ENCODE data around the gene FRA10AC1. TPM values are rescaled to one million over a fixed set of nuclear protein-coding genes. Genes with fewer than 3 reads are reported as not detected.

The FRA10AC1 gene
- total RNA-seq, 2 experiments from 2014 or later: 13.7 TPM

DNA sequence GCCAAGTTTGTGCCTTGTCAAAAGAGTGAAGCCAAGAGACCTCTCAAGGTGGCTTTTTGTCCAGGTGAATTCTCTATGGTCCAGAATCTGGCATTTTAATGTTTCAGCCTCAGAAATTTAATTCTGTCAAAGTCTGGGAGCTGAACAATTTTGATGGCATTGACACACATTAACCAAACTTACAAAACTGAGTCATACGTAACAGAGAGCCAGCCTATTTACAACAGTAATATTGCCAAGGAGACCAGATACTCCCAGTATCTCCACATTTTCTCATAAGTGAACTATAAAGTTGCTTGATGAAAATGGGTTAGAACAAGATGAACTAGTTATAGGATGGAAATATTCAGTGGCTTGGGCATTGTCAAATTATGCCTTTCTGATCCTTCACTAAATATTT is 46.2 kb downstream of the FRA10AC1 start:
- H3K4me3 Mint-ChIP-seq: no peak overlapping the region
- H3K27me3 Mint-ChIP-seq: peaks cover 3% of the 10 kb centered on the region
- no peak overlapping the region for H3K27ac Mint-ChIP-seq
- no peak for DNase-seq
- H3K4me1 Mint-ChIP-seq: no peaks in the 10 kb centered on the region
- ChIA-PET POLR2A (interaction anchor here (0.6 kb wide), 1 partner anchor 348 kb away, joined by 3 read pairs; no protein-coding TSS in a partner anchor), CTCF (no interaction called here)
- peaks cover 5% of the 10 kb centered on the region for H3K36me3 Mint-ChIP-seq (ENCODE audit: low read depth)
- H3K9me3 Mint-ChIP-seq: no peaks in the 10 kb centered on the region

DNA sequence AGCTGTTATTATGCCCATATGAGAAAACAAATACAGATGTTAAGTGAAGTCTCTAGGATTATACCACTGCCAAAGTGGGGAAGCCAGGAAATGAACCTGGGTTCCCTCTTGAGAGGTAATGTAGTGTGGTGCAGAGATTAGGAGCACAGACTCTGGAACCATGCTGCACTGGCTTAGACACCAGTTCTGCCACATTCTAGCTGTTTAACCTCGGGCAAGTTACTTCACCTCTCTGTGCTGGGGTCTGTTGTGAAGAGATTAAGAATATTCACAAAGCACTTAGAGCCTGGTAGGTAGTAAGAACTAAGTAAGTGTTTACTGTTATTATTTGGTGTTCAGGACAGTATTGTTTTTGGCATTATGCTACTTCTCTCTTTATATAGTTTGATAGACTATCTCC is 48.2 kb downstream of the FRA10AC1 start:
- Mint-ChIP-seq H3K36me3 (ENCODE audit: low read depth) (no peaks in the 10 kb centered on the region), H3K9me3 (no peaks in the 10 kb centered on the region), H3K27ac (no peak overlapping the region), H3K4me1 (no peaks in the 10 kb centered on the region), H3K4me3 (no peak overlapping the region), H3K27me3 (peaks cover 3% of the 10 kb centered on the region)
- POLR2A ChIA-PET: no interaction called here
- CTCF ChIA-PET: interaction anchor here (0.6 kb wide), 2 partner anchors 62 to 554 kb away, joined by 3 read pairs; no protein-coding TSS in a partner anchor
- DNase-seq: no peak

DNA sequence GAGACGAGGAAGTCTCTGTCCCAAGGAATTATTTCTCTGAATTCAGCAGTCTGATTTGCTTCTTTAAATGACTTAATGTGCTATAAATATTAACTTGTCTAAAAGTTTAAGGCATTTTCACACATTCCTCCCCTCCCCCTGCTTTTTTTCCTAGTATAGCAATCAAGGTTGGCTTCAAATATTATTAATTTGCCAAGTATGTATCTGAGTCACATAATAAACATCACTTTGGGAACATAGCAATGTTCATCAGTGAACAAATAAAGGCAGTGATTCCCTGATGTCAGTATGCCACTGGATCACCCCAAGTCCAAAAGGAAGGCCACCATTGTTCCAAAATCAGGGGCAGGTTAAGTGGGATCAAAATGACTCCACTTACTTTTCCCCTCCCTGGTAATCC is 49.5 kb downstream of the FRA10AC1 start:
- DNase-seq: no peak
- no peaks in the 10 kb centered on the region for H3K4me1 Mint-ChIP-seq
- H3K27me3 Mint-ChIP-seq: peaks cover 3% of the 10 kb centered on the region
- H3K27ac Mint-ChIP-seq: no peak overlapping the region
- H3K36me3 Mint-ChIP-seq (ENCODE audit: low read depth): no peaks in the 10 kb centered on the region
- no peaks in the 10 kb centered on the region for H3K9me3 Mint-ChIP-seq
- no peak overlapping the region for H3K4me3 Mint-ChIP-seq
- CTCF ChIA-PET: no interaction called here
- POLR2A ChIA-PET: no interaction called here

DNA sequence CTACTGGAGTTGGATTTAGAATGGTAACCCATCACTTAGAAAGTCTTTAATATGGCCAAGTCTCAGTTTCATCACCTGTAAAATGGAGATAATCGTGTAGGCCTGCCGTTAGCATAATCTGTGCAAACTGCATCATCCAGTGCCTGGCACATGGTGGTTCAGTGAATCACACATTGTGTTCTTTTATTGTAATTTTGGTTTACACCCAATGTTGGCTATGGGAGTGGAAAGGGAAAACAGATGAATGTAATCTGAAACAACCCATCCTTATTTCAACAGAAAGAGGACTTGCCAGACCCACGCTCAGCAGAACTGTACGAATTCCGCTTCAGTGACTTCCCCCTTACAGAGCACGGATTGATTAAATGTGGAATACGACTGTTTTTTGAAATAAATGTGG is 62.6 kb downstream of the FRA10AC1 start:
- Mint-ChIP-seq H3K9me3 (no peaks in the 10 kb centered on the region), H3K27ac (no peak overlapping the region), H3K36me3 (ENCODE audit: low read depth) (no peaks in the 10 kb centered on the region), H3K4me3 (no peak overlapping the region), H3K27me3 (peaks cover 13% of the 10 kb centered on the region), H3K4me1 (no peaks in the 10 kb centered on the region)
- DNase-seq: no peak
- POLR2A ChIA-PET: no interaction called here
- CTCF ChIA-PET: no interaction called here

DNA sequence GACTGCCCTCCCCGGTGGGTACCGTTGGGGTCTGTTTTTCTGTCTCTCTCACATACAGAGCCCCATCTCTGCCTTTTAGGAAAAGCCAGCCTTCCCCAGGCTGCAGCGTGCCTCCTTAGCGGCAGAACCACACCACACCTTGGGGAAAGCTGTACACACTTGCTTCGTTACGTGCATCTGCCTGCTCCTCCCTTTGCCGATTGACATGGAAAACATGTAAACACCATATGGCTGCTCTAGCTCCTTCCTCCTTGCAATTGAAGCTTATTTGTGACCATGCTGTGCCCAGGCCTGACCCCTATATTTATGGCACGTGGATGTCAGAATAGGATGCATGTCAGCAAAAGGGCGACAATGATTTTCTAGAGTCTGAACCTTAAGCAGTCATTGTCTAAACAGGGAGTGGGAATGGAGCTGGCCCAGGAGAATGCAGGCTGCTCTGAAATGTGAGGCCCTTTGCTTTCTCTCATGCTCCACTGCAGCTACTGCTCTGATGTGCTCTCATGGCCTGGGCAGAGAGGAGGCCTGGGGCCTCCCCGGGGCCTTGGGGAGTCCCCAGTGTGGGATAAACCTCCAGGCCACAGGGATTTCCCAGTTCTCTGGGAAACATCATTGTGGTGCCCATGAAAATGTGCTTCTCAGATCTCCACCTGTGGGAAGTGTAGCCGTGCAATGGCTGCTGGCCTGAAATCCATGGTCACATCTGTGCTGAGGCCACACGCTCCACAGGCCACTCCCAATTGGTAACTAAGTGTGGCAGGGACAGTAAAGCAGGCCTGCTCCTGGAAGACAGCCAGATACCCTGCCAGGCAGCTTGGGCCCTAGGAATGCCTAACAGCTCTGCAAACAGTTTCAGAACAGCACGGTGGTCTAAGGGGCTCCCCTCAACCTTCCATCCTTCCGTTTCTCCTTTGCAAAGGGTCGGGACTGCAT is 71.5 kb downstream of the FRA10AC1 start:
- Mint-ChIP-seq H3K27ac (no peak overlapping the region), H3K4me3 (no peak overlapping the region), H3K9me3 (no peaks in the 10 kb centered on the region), H3K4me1 (no peaks in the 10 kb centered on the region), H3K36me3 (ENCODE audit: low read depth) (no peaks in the 10 kb centered on the region), H3K27me3 (peaks cover 10% of the 10 kb centered on the region)
- no peak for DNase-seq
- ChIA-PET POLR2A (no interaction called here), CTCF (no interaction called here)

DNA sequence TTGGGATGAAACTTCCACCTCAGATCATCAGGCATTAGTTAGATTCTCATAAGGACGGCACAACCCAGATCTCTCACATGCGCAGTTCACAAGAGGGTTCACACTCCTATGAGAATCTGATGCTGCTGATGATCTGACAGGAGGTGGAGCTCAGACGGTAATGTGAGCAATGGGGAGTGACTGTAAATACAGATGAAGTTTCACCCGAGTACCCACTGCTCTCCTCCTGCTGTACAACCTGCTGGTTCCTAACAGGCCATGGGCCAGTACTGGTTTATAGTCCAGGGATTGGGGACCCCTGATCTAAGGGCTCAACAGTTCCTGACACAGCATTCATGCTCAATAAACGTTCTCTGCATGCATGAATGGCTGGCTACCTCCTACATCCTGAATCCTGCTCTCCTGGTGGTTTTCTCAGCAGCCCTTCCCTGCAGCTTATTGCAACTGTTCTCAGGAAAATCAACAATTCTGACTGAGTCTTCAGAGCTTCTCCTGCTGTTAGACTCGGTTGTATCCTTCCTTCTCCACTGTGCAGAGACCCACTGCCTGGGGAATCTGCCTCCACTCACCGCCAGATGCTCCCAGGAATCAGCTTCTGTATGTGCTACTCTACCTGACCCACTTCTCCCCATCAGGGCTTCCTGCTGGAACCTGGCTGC is 72.6 kb downstream of the FRA10AC1 start:
- POLR2A ChIA-PET: no interaction called here
- Mint-ChIP-seq H3K27ac (no peak overlapping the region), H3K9me3 (no peaks in the 10 kb centered on the region), H3K4me1 (no peaks in the 10 kb centered on the region), H3K27me3 (peaks cover 9% of the 10 kb centered on the region), H3K4me3 (no peak overlapping the region), H3K36me3 (ENCODE audit: low read depth) (no peaks in the 10 kb centered on the region)
- CTCF ChIA-PET: no interaction called here
- DNase-seq: no peak

DNA sequence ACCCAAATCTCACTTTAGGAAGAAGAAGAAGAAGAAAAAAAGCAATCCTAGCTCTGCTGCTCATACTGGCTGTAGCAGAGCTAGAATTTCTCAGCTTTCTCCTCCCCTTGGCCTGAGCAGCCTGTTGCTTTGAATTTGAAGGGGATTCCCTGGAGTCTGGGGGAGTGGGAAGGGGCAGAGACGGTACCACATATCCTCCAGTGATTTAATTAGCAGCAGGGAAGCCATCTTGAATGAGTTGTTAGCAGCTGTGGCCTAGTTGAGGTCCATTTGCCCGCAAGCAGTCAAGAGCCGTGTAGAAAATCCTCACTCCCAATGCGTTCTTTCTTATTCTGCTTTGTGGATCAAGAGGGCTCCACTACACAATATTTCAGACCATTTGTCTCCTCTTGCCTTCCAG is 73.5 kb downstream of the FRA10AC1 start:
- Mint-ChIP-seq H3K9me3 (no peaks in the 10 kb centered on the region), H3K27ac (no peak overlapping the region), H3K4me3 (no peak overlapping the region), H3K27me3 (peaks cover 9% of the 10 kb centered on the region), H3K4me1 (no peaks in the 10 kb centered on the region), H3K36me3 (ENCODE audit: low read depth) (no peaks in the 10 kb centered on the region)
- POLR2A ChIA-PET: no interaction called here
- DNase-seq: no peak
- CTCF ChIA-PET: no interaction called here

DNA sequence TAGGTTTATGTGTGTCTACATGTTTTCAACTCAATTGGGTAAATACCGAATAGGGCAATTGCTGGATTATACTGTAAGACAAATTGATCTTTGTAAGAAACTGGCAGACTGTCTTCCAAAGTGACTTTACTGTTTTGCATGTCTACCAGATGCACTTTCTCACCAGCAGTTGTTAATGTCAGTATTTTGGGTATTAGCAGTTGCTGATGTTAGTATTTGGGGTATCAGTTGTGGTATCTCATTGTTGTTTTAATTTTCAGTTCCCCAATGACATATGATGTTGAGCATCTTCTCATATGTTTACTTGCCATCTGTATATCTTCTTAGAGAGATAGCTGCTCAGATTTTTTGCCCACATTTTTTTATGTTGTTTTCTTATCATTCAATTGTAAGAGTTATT is 79.5 kb downstream of the FRA10AC1 start:
- no peaks in the 10 kb centered on the region for H3K9me3 Mint-ChIP-seq
- no peaks in the 10 kb centered on the region for H3K36me3 Mint-ChIP-seq (ENCODE audit: low read depth)
- H3K4me3 Mint-ChIP-seq: no peak overlapping the region
- no peaks in the 10 kb centered on the region for H3K4me1 Mint-ChIP-seq
- peaks cover 17% of the 10 kb centered on the region for H3K27me3 Mint-ChIP-seq
- POLR2A ChIA-PET: no interaction called here
- CTCF ChIA-PET: no interaction called here
- no peak for DNase-seq
- H3K27ac Mint-ChIP-seq: no peak overlapping the region

DNA sequence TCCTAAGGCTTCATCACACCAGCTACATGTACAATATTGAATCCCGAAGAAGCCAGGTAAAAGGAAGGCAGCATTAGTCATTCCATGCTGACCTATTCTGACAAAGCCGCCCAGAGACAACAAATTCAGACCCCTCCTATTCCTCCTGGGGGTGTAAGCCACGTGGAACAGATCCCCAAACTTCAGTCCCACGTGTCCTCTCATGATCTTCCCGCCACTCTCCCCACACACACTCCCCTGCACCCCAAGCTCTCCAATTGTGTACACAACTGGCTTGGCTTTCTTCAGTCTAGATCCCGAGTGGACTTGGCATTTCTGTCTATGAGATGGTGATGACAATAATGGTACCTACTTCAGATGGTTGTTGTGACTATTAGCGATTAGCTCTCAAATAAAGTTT is 81.5 kb downstream of the FRA10AC1 start:
- Mint-ChIP-seq H3K36me3 (ENCODE audit: low read depth) (no peaks in the 10 kb centered on the region), H3K4me1 (no peaks in the 10 kb centered on the region), H3K27ac (no peak overlapping the region), H3K4me3 (no peak overlapping the region), H3K9me3 (no peaks in the 10 kb centered on the region), H3K27me3 (peaks cover 17% of the 10 kb centered on the region)
- no peak for DNase-seq
- POLR2A ChIA-PET: no interaction called here
- CTCF ChIA-PET: no interaction called here

Other genes starting within 250 kb of the FRA10AC1 start
- gene MYOF, start 220.3 kb downstream of the FRA10AC1 start, total RNA-seq: 1 to 10 TPM; 1.4 to 2.7 TPM
- 10 to 100 TPM; 77.5 to 92.3 TPM for gene CEP55, start 206.0 kb downstream of the FRA10AC1 start, total RNA-seq
- not detected for gene FFAR4, start 135.9 kb downstream of the FRA10AC1 start, total RNA-seq
- not detected for gene RBP4, start 101.4 kb downstream of the FRA10AC1 start, total RNA-seq
- gene PDE6C, start 90.1 kb downstream of the FRA10AC1 start, total RNA-seq: not detected
- gene LGI1, start 55.3 kb upstream of the FRA10AC1 start, total RNA-seq: not detected
- gene SLC35G1, start 191.4 kb upstream of the FRA10AC1 start, total RNA-seq: 1 to 10 TPM; 3.0 to 4.4 TPM